Mesendoderm (in vitro differentiated cells): Measurements from ENCODE around the gene ACOXL.

Experiments
- DNase-seq: peaks from one replicate; pipeline ENCODE4 v3.0.0; 2013
- H2AK5ac ChIP-seq: 2 replicates; pipeline ENCODE4 v1.6.1; 2013; ENCODE audit warnings: low read length, inconsistent platforms
- H2BK120ac ChIP-seq: 2 replicates; pipeline ENCODE4 v1.6.1; 2013; ENCODE audit warnings: low read depth, mild to moderate bottlenecking, low read length, moderate library complexity, mixed read lengths
- H2BK15ac ChIP-seq: replicated peaks from 2 replicates; pipeline ENCODE4 v1.6.1; 2013; ENCODE audit warnings: low read depth, mild to moderate bottlenecking, moderate library complexity
- H2BK5ac ChIP-seq: 2 replicates; pipeline ENCODE4 v1.6.1; 2013; ENCODE audit warnings: low read length, inconsistent platforms
- H3K18ac ChIP-seq: 2 replicates; pipeline ENCODE4 v1.6.1; 2013; ENCODE audit warnings: mild to moderate bottlenecking, low read length, mixed read lengths
- H3K23ac ChIP-seq: one replicate; pipeline ENCODE4 v1.6.1; 2013; ENCODE audit warnings: low read length
- H3K27ac ChIP-seq: 2 replicates; pipeline ENCODE4 v1.5.1; 2013; ENCODE audit warnings: low read depth, mild to moderate bottlenecking, inconsistent platforms, low read length, moderate library complexity
- H3K27me3 ChIP-seq: 2 replicates; pipeline ENCODE4 v1.6.1; 2013; ENCODE audit warnings: low read length, control low read depth, mild to moderate bottlenecking, inconsistent platforms; ENCODE audit not compliant: insufficient read depth, poor library complexity
- H3K36me3 ChIP-seq: 2 replicates; pipeline ENCODE4 v1.6.1; 2013; ENCODE audit warnings: low read length, inconsistent platforms; ENCODE audit not compliant: control insufficient read depth, insufficient read depth
- H3K4ac ChIP-seq: one replicate; pipeline ENCODE4 v1.6.1; 2013; ENCODE audit warnings: low read depth, mild to moderate bottlenecking, low read length, moderate library complexity
- H3K4me1 ChIP-seq: 2 replicates; pipeline ENCODE4 v1.6.1; 2013; ENCODE audit warnings: low read depth, low read length, inconsistent platforms; ENCODE audit not compliant: control insufficient read depth
- H3K4me2 ChIP-seq: 2 replicates; pipeline ENCODE4 v1.6.1; 2013; ENCODE audit warnings: low read length
- H3K4me3 ChIP-seq: 2 replicates; pipeline ENCODE4 v1.5.1; 2013; ENCODE audit warnings: mild to moderate bottlenecking, low read length
- H3K56ac ChIP-seq: one replicate; pipeline ENCODE4 v1.6.1; 2013; ENCODE audit warnings: low read length
- H3K79me1 ChIP-seq: 2 replicates; pipeline ENCODE4 v1.6.1; 2013; ENCODE audit warnings: low read length, inconsistent platforms
- H3K79me2 ChIP-seq: 2 replicates; pipeline ENCODE4 v1.6.1; 2013; ENCODE audit warnings: mild to moderate bottlenecking, low read length; ENCODE audit not compliant: control insufficient read depth, insufficient read depth
- H3K9ac ChIP-seq: 2 replicates; pipeline ENCODE4 v1.6.1; 2013; ENCODE audit warnings: low read length, inconsistent platforms
- H4K5ac ChIP-seq: one replicate; pipeline ENCODE4 v1.6.1; 2013; ENCODE audit warnings: low read length
- H4K8ac ChIP-seq: one replicate; pipeline ENCODE4 v1.6.1; 2013; ENCODE audit warnings: low read depth, mild to moderate bottlenecking, control low read depth, low read length, moderate library complexity
- WGBS: extraction: QIAGEN DNeasy Blood & Tissue Kit; methylation state at CpG from one replicate; pipeline ENCODE4 v1.1.7; 2013; ENCODE audit warnings: low lambda C conversion rate, missing lambda C conversion rate; ENCODE audit not compliant: insufficient coverage; ENCODE audit errors: extremely low coverage; 5-methylcytosine and 5-hydroxymethylcytosine counted together

The ACOXL gene

GRCh38 chr2:110990440-110990839 lies 258.1 kb downstream of the ACOXL start:
- no peak overlapping the region for H3K27ac ChIP-seq
- no peak overlapping the region for H3K4ac ChIP-seq
- H4K5ac ChIP-seq, result no peak overlapping the region
- no peak overlapping the region for H3K56ac ChIP-seq
- no peak for DNase-seq
- no peaks in the 10 kb centered on the region for H3K79me2 ChIP-seq
- H4K8ac ChIP-seq, result no peak overlapping the region
- no peaks in the 10 kb centered on the region for H3K36me3 ChIP-seq
- H3K27me3 ChIP-seq, result no peaks in the 10 kb centered on the region
- no peak overlapping the region for H3K18ac ChIP-seq
- H2BK120ac ChIP-seq, result no peak overlapping the region
- no peak overlapping the region for H3K4me3 ChIP-seq
- no peak overlapping the region for H2AK5ac ChIP-seq
- no peak overlapping the region for H3K9ac ChIP-seq
- H2BK15ac ChIP-seq, result no peak overlapping the region
- no peaks in the 10 kb centered on the region for H3K79me1 ChIP-seq
- no peak overlapping the region for H3K4me2 ChIP-seq
- H2BK5ac ChIP-seq, result no peak overlapping the region
- no CpG with 5 or more reads among the region's 2 CpGs for WGBS
- no peaks in the 10 kb centered on the region for H3K4me1 ChIP-seq
- no peak overlapping the region for H3K23ac ChIP-seq

GRCh38 chr2:110991911-110992310 lies 259.5 kb downstream of the ACOXL start:
- H3K36me3 ChIP-seq, result no peaks in the 10 kb centered on the region
- H2BK15ac ChIP-seq, result no peak overlapping the region
- no peaks in the 10 kb centered on the region for H3K79me1 ChIP-seq
- H3K27me3 ChIP-seq, result no peaks in the 10 kb centered on the region
- no peak overlapping the region for H3K23ac ChIP-seq
- no peaks in the 10 kb centered on the region for H3K4me1 ChIP-seq
- H3K4ac ChIP-seq, result no peak overlapping the region
- H4K5ac ChIP-seq, result no peak overlapping the region
- DNase-seq, result no peak
- no peak overlapping the region for H2AK5ac ChIP-seq
- H4K8ac ChIP-seq, result no peak overlapping the region
- no peak overlapping the region for H3K18ac ChIP-seq
- H3K9ac ChIP-seq, result no peak overlapping the region
- no peak overlapping the region for H3K27ac ChIP-seq
- no CpG with 5 or more reads among the region's 5 CpGs for WGBS
- no peak overlapping the region for H3K4me3 ChIP-seq
- H2BK5ac ChIP-seq, result no peak overlapping the region
- H3K56ac ChIP-seq, result no peak overlapping the region
- no peak overlapping the region for H3K4me2 ChIP-seq
- no peak overlapping the region for H2BK120ac ChIP-seq
- no peaks in the 10 kb centered on the region for H3K79me2 ChIP-seq

- Histone ChIP-seq H3K79me2 (no peaks in the 10 kb centered on the region), H2BK5ac (no peak overlapping the region), H3K36me3 (no peaks in the 10 kb centered on the region), H3K4me3 (no peak overlapping the region), H3K27ac (no peak overlapping the region), H3K56ac (no peak overlapping the region), H3K4me1 (no peaks in the 10 kb centered on the region), H3K18ac (no peak overlapping the region), H3K79me1 (no peaks in the 10 kb centered on the region), H4K8ac (no peak overlapping the region), H3K4me2 (no peak overlapping the region), H2BK120ac (no peak overlapping the region), H2AK5ac (no peak overlapping the region), H3K9ac (no peak overlapping the region), H4K5ac (no peak overlapping the region), H3K23ac (no peak overlapping the region), H3K27me3 (no peaks in the 10 kb centered on the region), H2BK15ac (no peak overlapping the region), H3K4ac (no peak overlapping the region)
- no CpG with 5 or more reads among the region's 2 CpGs for WGBS
- no peak for DNase-seq
These were observed 260.5 kb downstream of the ACOXL start for GRCh38 chr2:110992886-110993285.

- H2AK5ac ChIP-seq, result no peak overlapping the region
- no peaks in the 10 kb centered on the region for H3K79me2 ChIP-seq
- H2BK5ac ChIP-seq, result no peak overlapping the region
- no peak overlapping the region for H3K23ac ChIP-seq
- no peaks in the 10 kb centered on the region for H3K36me3 ChIP-seq
- DNase-seq, result no peak
- no peak overlapping the region for H3K27ac ChIP-seq
- H3K4ac ChIP-seq, result no peak overlapping the region
- no peak overlapping the region for H4K8ac ChIP-seq
- no peak overlapping the region for H3K18ac ChIP-seq
- H3K4me1 ChIP-seq, result no peaks in the 10 kb centered on the region
- H2BK120ac ChIP-seq, result no peak overlapping the region
- H3K9ac ChIP-seq, result no peak overlapping the region
- no peak overlapping the region for H3K56ac ChIP-seq
- no peak overlapping the region for H3K4me3 ChIP-seq
- no peak overlapping the region for H3K4me2 ChIP-seq
- WGBS, result no CpG with 5 or more reads among the region's 4 CpGs
- no peaks in the 10 kb centered on the region for H3K27me3 ChIP-seq
- no peak overlapping the region for H4K5ac ChIP-seq
- no peaks in the 10 kb centered on the region for H3K79me1 ChIP-seq
- H2BK15ac ChIP-seq, result no peak overlapping the region
These were observed 261.3 kb downstream of the ACOXL start for GRCh38 chr2:110993557-110994231.

GRCh38 chr2:110994250-110994961 lies 262.0 kb downstream of the ACOXL start:
- no peak overlapping the region for H2AK5ac ChIP-seq
- no peaks in the 10 kb centered on the region for H3K36me3 ChIP-seq
- H3K79me2 ChIP-seq, result no peaks in the 10 kb centered on the region
- DNase-seq, result no peak
- no peak overlapping the region for H3K56ac ChIP-seq
- H4K5ac ChIP-seq, result no peak overlapping the region
- no peak overlapping the region for H4K8ac ChIP-seq
- no peak overlapping the region for H2BK120ac ChIP-seq
- no peak overlapping the region for H3K4me2 ChIP-seq
- no peaks in the 10 kb centered on the region for H3K4me1 ChIP-seq
- no peaks in the 10 kb centered on the region for H3K79me1 ChIP-seq
- no peak overlapping the region for H3K27ac ChIP-seq
- H3K27me3 ChIP-seq, result no peaks in the 10 kb centered on the region
- no peak overlapping the region for H3K4me3 ChIP-seq
- H2BK15ac ChIP-seq, result no peak overlapping the region
- WGBS, result no CpG with 5 or more reads among the region's 5 CpGs
- H3K4ac ChIP-seq, result no peak overlapping the region
- no peak overlapping the region for H3K18ac ChIP-seq
- no peak overlapping the region for H3K23ac ChIP-seq
- no peak overlapping the region for H2BK5ac ChIP-seq
- H3K9ac ChIP-seq, result no peak overlapping the region
